Measurements from ENCODE around the gene PHF1. TPM values are rescaled to one million over a fixed set of nuclear protein-coding genes. Genes with fewer than 3 reads are reported as not detected.

The PHF1 gene
- total and polyA plus RNA-seq, 2 of the 13 experiments (the other 11 are each of a cell fraction or from before 2014, with no cell fraction given): 25.4 to 61.9 TPM

GRCh38 chr6:33417128-33417902 lies 6.5 kb downstream of the PHF1 start (continued):
- TF ChIP-seq ARID4A (CRISPR knock-in tag; IDR thresholded peaks at IDR 0.05; ENCODE audit: borderline replicate concordance) (no peak), NR2F1 (CRISPR knock-in tag; IDR thresholded peaks at IDR 0.05) (no peak), MED8 (CRISPR knock-in tag; IDR thresholded peaks at IDR 0.05; ENCODE audit: insufficient replicate concordance) (no peak), POLR2AphosphoS5 (IDR thresholded peaks at IDR 0.05; ENCODE audit: low read depth, low read length) (peak; percentile 37; the same call in 1 of the 2 replicates), HOXA5 (CRISPR knock-in tag; IDR thresholded peaks at IDR 0.05) (no peak), ZSCAN22 (CRISPR knock-in tag; IDR thresholded peaks at IDR 0.05) (no peak), ZNF720 (CRISPR knock-in tag; IDR thresholded peaks at IDR 0.05) (no peak), ZNF792 (CRISPR knock-in tag; IDR thresholded peaks at IDR 0.05) (no peak), ZNF296 (CRISPR knock-in tag; conservative IDR thresholded peaks at IDR 0.05) (no peak), AHR (CRISPR knock-in tag; IDR thresholded peaks at IDR 0.05) (no peak), FLYWCH1 (CRISPR knock-in tag; IDR thresholded peaks at IDR 0.05) (no peak), ELF3 (CRISPR knock-in tag; IDR thresholded peaks at IDR 0.05) (no peak), HIVEP1 (CRISPR knock-in tag; IDR thresholded peaks at IDR 0.05) (no peak), TARDBP (CRISPR knock-in tag; IDR thresholded peaks at IDR 0.05) (no peak), HOXA3 (CRISPR knock-in tag; IDR thresholded peaks at IDR 0.05) (no peak), SOX13 (IDR thresholded peaks at IDR 0.05) (no peak), SOX13 (CRISPR knock-in tag; conservative IDR thresholded peaks at IDR 0.05 in 1 of 2, IDR thresholded peaks at IDR 0.05 in 1 of 2) (no peak), MTERF4 (CRISPR knock-in tag; IDR thresholded peaks at IDR 0.05) (no peak; the same call in 1 of the 2 replicates), GPN1 (CRISPR knock-in tag; IDR thresholded peaks at IDR 0.05; ENCODE audit: borderline replicate concordance) (no peak), ZNF652 (CRISPR knock-in tag; IDR thresholded peaks at IDR 0.05; ENCODE audit: borderline replicate concordance, low read depth) (no peak), TFDP1 (CRISPR knock-in tag; IDR thresholded peaks at IDR 0.05; ENCODE audit: borderline replicate concordance) (no peak), SOX6 (IDR thresholded peaks at IDR 0.05) (no peak), SOX6 (CRISPR knock-in tag; IDR thresholded peaks at IDR 0.05) (no peak)
- TF ChIP-seq, protein P1, sequence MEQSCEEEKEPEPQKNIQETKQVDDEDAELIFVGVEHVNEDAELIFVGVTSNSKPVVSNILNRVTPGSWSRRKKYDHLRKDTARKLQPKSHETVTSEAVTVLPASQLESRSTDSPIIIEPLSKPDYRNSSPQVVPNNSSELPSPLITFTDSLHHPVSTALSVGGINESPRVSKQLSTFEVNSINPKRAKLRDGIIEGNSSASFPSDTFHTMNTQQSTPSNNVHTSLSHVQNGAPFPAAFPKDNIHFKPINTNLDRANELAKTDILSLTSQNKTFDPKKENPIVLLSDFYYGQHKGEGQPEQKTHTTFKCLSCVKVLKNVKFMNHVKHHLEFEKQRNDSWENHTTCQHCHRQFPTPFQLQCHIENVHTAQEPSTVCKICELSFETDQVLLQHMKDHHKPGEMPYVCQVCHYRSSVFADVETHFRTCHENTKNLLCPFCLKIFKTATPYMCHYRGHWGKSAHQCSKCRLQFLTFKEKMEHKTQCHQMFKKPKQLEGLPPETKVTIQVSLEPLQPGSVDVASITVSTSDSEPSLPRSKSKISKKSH (CRISPR knock-in tag; IDR thresholded peaks at IDR 0.05; ENCODE audit: borderline replicate concordance): peak; percentile 7; the same call in 1 of the 2 replicates
